Cerebellar cortex (tissue), 1 donor: Measurements from ENCODE around the gene DUS1L.
A peak's percentile ranks its signal among the peaks of the same experiment; 100 is the strongest.

Experiments used
- DNase-seq: peaks from one replicate; pipeline ENCODE4 v3.0.0-alpha.2; 2015; ENCODE audit warnings: low spot score

DUS1L gene

DNA sequence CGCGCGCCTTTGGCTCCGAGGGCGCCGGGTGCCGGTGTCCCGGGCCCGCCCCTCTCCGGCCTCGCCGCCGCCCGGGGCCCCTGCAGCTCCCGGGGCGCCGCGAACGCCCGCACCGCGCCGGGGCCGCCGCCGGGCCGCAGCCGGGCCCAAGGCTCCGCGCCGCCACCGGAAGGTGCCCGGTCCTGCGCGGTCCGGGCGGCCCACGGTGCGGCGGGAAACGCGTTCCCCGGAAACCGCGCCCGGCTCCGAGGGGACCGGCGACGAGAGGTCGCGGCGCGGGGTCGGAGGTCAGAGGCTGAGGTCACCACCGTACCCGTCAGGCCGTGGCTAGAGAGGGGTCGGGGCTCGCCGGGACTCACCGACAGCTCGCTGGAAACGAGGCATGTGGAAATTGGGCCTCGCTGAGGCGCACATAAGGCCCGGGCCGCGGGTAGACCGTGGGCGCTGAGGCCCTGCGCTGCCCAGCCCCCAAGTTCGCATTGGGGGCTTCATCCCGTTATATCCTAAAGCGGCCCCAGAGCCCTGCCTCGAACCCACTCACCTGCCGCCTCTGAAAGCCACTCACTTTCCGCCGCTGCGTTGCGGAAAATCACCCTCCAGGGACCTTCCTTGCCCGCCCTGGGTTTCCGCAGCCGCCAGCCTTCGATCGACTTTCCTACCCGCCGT lies at the start of gene DUS1L:
Gene DUS1L, minus strand, starts transcription at position 167 of the 666 bp plus-strand sequence. CDS start 745 bp downstream, outside the sequence.
- DNase-seq, result no peak

DNA sequence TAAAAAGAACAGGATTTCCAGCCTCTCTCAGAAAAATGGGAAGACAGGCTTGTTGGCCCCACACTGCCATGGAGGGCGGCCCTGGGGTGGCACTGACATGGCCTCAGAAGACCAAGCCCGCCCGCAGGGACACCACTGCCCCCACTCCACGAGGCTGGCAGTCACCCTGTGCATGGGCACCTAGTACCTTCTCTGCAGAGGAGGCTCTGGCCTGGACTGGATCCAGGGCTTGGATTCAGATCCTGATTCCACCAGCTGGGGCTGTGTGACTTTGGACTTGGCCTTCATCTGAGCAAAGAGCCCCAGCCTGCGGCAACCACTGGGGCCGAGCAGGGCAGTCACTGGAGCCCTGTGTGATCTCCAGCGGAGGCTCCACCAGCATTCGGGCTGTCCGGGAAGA lies 49.3 kb upstream of the DUS1L start:
- no peak for DNase-seq

DNA sequence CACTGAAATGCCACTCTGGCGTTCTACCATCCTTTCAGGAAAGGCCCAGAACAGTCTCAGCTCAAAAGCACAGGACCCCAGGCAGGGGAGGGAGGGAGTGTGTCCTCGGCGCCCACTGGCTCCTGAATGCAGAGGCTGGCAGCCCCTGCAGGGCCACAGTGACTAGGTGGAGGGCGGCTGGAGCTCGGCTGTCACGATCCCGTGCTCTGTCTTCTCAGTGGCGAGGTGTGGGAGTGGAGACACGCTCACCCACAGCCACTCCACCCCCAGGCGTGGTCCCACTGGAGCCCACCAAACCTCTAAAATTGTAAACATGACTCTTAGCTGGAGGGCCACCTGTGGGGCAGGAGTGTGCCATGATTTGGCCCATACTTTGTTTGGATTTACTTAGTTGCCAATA lies 48.8 kb upstream of the DUS1L start:
- DNase-seq, result no peak

DNA sequence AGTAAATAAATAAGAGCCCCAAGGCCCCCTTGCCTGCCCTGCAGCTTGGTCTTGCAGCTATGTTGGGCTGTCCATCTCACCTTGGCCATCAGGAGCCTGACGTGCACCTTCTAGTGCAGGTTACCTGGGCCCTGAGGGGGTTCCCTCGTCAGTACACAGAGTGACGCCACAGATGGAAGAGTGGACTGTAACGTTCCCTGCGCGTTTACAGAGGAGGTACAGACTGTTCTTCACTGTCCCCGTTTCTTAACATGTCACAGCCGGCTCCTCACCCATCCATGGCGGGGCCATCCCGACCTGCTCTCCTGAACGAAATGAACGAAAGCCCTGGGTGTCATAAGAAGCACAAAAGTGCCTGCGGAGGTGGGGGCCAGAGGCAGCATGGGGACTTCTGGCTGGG lies 48.3 kb upstream of the DUS1L start:
- no peak for DNase-seq

DNA sequence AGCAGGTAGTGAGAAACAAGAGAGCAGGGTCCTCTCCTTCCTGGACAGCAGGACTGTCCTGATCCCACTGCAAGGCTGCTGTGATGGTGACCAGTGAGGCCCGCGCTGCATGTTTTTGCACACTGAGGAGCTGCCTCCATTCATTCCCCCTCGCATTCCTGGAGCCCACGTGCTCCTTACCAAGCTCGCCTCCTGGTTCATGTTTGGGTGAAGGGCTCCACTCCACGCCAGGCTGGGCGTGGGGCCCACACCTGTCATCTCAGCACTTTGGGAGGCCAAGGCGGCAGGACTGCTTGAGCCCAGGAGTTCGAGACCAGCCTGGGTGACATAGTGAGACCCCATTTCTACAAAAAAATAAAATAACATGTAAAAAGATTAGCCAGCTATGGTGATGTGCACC lies 47.8 kb upstream of the DUS1L start:
- no peak for DNase-seq

DNA sequence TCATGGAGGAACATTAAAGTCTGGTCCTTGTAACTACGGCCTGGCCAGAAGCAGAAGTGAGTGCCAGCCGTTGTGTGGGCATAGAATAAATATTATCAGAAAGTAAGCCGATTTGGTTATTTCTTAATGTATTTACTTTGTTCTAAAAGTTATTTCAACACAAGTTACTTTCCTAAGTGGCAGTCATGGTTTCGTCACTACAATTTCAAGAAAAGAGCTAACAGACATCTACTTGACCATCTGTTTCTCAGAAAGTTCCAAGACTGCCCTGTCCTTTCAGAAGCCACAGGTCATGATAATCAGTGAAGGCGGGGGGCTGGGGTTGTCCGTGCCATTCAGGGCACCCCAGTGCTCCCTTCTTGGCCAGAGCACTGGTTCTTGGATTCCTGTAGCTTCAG lies 47.3 kb upstream of the DUS1L start:
- no peak for DNase-seq

DNA sequence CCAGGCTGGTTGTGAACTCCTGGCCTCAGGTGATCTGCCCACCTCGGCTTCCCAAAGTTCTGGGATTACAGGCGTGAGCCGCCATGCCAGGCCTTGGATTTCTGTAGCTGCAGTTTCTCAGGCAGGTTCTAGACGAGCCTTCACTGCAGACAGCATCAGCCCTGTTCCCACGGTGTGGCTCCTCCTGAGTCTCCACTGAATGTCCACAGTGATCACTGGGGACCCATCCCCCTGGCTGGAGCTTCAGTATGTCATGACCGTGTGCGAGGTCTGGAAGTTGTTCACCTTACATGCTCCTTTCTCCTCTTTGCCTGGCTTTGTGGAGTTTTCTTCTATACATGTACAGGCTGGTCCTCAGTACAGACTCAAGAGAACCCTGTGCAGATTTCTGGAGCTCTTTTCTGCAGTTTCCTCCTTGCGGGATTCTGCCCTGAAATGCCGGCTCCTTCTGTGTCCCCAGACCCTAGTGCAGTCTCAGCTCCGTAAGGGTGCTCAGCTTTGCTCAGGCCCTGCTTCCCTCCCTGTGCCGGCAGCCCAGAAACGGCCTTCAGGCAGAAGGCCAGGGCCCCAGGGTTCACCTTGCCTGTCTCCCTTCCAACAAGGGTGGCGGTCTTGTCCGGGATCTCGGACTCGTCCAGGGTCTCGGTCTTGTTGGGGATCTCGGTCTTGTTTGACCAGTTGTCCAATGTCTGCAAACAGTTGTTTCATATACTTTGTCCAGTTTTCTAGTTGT lies 46.7 kb upstream of the DUS1L start:
- no peak for DNase-seq

DNA sequence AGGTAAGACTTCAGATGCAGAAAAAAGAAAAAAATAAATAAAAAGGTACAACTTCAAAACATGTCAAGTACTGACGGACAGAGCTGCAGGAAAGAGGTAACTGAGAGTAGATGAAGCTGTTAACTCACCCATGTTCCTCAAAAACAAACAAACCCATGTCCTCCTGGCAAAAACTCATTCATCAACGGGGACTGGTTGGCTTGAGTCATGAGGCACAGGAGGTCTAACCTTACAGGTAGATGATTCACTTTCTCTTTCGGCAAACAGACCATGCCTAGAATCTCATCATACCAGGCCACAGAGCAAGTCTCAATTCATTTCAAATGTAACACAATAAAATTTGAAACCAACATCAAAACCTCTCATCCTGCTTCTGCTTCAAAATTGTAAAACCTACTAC lies 44.7 kb upstream of the DUS1L start:
- no peak for DNase-seq

DNA sequence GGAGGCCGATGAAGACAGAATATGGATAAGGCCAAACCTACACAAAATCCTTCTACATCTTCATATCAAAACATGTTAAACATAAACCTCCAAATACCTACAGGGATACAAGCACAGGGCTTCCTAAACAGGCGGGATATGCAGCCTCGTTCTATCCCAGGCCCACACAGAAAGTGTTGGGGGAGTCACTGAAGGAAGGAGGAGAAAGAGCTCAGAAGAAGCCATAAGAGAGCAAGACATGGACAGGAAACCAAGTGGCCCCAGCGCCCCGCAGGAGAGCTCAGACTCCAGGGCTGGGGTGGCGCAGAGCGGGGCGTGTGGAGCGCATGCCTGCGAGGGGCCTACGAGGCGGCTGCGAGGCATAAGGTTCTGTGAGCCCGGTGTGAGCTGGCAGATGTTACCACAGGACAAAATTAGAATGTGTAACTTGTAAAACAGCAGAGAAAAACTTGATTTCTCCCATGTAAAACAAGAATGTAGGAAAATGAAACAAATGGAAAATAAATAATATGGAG lies 43.4 kb upstream of the DUS1L start:
- no peak for DNase-seq

DNA sequence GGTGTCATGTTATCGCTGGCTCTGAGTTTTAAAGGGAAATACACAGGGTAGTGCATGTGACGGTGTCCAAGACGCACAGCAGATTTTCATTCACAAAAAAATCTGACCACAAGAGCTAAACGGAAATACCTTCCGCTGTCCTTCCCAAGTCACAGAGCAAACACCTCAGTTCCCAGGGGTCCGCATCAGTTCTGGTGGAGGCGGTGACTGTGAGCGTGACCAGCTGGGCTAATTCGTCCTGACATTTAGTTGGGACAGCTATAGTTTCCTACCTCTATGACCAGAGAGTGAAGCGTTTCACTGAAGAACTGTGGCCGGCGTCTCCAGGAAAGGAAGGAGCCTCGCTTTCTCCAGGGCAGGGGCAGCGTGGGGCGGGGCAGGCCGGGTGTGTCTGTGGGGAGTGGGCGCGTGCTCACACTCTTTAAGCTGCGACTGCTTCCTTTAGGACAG lies 42.9 kb upstream of the DUS1L start:
- no peak for DNase-seq

DNA sequence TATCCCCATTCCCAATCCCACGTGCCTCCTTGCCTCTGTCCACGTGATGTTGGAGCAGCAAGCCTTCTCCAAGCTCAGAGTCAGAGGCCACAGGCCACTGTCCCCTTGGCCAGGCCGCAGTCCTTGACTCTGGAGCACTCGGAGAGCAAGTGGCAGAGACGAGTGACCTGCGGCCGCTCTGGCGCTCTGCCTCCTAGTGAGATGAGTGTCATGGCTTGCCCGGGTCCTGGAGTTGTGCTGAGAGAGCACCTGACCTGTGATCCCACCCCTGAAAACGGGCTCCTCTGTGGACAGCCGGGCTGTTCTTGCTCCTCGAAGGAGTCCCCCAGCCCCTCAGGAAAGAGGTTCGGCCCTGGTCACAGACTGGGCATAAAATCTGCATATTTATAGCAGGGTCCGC lies 42.4 kb upstream of the DUS1L start:
- no peak for DNase-seq

DNA sequence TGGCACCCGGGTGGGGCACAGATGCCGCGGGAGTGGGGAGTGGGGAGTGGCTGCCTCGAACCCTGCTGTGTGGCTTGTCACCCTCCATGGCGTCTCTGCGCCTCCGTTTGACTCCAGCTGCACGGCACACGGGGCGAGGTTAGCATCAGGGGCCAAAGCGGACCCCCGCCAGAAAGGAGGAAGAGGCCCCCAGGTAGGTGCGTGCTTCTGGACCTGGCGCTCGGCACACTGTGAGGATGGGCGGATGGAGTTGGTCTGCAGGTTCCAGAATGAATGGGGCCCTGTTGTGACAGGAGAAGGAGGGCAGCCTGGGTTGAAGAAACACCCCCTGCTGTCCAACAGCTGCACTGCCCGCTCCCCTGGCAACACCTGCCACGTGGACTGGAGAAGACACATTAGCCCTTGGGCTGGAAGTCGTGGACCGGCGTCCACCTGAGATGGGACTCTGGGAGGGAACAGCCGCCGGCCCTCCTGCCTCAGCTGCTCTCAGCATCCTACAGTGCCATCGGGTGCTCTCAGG lies 41.8 kb upstream of the DUS1L start:
- DNase-seq, result no peak

DNA sequence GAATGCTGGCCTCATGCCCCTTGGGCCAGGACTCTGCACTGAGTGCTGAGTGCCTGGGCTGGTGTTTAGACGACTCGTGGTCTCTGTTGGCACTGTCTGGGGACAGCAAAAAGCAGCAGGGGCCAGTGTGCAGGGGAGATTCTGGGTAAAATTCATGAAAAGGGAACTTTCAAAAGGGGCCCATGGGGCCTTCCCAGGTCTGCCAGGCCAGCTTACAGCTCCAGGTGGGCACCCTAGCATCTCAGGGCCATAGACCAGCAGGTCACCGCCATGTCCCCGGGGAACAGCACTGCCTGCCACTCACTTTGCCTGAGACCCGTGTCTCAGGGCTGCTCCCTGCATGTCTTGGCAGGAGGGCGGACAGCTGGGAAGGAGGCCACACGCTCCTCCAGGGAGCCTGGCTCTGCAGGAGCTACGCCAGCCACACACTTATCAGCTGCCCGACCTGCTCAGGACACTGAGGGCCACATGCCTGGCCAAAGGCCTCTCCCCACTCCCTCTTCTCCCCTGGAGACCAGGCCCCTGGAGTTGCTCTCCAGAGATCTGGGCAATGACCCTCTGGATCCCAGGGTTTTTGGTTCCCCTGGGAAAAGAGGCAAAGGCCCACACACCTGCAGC lies 41.2 kb upstream of the DUS1L start:
- no peak for DNase-seq

DNA sequence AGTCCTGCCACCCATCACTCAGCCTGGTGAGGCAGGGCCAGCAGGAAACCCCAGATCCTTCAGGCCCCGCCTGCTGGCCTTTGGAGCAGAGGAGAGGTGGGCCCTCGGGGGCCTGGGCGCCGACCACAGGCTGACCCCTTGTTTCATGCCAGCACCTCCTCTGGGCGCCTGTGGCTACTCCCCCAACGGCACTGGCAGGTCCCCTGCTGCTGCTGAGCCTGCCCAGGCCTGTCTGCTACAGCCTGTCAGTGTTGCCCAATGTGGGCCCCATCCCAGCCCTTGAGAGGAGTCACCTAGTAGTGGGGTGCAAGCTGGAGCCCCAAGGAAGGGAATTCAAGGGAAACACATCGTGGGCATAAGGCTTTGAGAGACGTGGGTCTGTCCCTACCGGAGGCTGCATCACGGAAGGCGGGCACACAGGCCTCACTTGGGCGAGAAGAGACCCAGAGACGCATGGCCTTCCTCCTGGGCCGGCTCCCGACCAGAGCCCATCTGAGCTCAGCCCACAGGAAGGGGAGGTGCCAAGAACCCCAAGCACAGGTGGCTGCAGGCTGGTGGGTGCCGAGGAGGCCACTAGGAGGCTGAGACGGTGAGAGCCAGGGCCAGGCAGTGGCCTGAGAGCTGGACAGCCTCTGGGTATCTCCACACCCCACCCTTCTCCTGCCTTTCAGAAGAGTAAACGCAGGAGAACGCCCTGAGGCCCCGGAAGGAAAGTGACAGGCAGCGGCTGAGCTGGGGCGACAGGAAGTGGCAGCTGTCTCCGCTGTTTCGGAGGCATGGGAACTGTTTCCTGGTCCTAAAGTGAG lies 40.5 kb upstream of the DUS1L start:
- DNase-seq, result peak; percentile 61

DNA sequence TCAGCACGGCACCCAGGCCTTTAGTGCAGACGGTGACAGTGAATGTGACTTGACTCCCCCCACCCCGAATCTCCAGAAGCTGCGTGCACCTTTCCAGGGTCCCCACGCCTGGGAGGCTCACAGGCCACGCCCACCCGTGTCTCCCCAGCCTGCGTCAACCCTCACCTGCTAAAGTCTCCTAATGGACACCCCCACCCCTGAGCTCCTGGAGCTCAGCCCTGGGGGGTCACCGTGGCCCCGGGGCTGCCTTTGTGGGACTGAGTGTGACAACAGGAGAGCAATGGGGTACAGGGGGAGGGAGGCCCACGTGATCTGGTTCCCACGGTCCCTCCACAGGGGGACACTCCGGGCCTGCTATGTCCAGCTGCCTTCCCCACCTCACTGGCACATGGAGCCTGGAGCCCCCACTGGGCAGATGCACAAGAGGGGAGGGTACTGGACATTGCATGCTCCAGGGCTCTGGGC lies 39.8 kb upstream of the DUS1L start:
- DNase-seq, result no peak

DNA sequence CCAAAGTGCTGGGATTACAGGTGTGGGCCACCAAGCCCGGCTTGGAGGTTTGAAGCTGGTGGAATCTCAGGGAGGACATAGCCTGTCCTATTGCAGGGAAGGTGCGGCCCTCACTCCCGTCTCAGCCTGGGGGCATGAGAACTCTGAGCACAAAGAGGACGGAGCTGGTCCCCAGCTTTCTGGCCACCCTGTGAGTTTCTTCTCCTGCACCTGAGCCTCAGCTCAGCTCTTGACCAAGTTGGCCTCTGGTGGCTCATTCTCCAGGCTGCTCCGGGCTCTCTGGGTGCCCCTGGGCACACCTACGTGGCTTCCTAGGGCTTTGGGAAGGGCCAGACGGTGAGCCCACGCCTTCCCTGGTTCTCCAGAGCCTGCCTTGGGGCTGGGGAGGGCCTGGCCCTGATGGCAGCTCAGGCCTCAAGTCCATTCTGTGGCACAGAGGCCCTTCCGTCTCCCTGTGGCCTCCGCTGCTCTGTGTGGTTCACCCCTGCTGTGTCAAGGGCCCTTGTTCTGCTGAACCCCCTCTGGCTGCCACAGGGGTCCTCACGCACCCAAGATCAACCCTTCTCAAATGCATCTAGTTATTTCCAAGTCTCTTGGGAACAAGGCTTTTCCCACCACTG lies 39.3 kb upstream of the DUS1L start:
- DNase-seq, result no peak

DNA sequence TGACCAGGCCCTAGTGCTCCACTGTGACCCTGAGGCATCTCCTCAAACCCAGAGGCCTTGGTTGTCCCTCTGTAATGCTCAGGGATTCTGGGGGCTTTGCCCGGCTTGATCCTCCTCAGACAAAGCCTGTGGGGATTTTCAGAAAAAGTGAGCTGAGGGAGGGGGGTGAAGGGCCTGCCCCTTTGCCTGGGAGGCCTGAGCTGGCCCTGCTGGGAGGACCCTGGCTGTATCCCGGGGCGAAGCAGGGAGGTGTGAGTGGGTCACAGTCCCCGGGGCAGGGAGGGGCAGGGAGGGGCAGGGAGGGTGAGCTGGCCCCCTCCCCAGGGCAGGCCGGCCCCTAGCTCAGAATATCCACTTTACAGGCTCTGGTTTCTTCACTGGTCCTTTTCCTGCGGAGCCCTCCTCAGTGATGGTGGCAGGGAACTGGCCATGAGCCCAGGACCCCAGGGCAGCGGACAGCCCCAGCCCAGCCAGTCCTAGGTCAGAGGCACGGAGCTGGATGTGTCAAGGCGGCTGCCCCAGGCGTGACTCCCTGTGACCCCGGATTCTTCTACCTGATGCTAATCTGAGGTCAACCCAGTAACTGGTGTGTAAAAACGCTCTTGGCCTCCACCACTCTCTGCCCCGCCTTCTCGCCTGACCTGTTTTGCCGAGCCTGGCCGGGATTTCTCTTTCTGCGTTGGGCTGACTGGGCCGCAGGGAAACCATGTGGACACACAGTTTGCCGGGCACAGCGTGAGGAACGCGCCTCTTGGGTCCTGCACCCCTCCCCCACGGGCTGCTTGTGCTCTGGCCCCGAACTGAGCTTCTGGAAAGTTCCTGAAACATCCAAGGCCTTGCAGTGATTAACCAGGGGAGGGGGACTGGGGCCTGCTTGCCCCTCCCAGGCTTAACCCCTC lies 38.2 kb upstream of the DUS1L start:
- DNase-seq, result peak; percentile 84

DNA sequence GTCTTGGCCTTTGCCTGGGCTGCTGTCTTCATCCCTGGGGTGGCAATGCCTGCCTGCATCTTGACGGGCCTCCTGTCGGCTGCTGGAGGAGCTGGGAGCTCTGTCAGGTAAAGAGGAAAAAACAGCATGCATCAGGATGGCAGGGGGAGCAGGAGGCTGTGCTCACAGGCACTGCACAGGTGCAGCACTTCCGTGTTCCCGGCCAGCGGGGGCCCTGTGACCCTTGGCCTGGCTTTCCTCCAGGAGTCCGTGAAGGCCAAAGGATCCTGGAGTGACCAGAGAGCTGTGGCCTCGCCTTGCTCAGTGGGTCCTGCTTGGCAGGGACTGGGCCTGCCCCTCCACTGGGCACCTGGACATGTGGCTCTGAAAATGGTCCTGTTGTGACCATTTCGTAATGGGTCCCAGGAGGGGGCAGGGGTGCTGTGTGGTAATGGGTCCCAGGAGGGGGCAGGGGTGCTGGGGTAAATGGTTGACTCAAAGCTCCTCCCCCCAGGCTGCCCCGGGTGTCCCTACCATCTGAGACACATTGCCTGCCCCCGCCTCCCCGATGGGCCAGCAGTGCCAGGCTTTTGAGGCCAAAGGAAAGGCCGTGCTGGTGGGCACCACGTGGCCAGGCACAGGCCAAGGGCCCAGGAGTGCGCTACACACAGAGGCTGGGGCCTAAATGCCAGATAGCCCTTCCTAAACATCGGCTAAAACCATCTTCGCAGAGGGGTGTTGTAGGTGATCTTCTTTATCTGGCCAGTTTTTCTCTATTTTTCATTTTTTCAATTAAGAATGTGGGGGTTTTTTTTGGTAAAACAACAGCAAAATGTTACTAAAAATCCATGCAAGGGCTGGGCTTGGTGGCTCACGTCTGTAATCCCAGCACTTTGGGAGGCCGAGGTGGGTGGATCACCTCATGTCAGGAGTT lies 36.4 kb upstream of the DUS1L start:
- DNase-seq, result peak; percentile 66

DNA sequence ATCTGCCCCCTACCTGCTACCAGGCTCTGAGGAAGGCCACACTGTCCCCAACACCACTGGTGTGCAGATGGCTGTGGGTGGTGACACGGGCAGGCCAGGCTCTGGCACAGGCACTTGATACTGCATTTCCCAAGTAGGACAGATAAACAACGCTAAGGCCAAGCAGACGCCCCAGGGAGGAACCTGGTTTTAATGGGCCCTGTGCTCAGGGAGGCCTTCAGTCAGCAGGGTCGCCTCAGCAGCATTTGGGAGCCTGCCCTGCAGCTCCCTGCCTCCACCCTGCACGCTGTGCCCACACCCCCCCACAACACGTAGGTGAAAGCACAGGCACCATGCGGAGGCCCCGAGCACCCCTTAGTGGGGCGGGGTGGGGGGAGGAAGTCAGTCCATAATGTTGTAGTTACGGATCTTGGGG lies 35.7 kb upstream of the DUS1L start:
- peak; percentile 81 for DNase-seq
